Fibroblast of peridontal ligament (primary cell): Measurements from ENCODE around the gene KCNS1.
"Not testable (repeated sequence)": the region's sequence is repeated elsewhere in the genome, so short reads cannot be mapped to it uniquely, and the experiment has no call there.

Source experiments
- DNase-seq: peaks from one replicate; pipeline ENCODE4 v3.0.0-alpha.2; 2010; ENCODE audit errors: extremely low read depth

Gene KCNS1

DNA sequence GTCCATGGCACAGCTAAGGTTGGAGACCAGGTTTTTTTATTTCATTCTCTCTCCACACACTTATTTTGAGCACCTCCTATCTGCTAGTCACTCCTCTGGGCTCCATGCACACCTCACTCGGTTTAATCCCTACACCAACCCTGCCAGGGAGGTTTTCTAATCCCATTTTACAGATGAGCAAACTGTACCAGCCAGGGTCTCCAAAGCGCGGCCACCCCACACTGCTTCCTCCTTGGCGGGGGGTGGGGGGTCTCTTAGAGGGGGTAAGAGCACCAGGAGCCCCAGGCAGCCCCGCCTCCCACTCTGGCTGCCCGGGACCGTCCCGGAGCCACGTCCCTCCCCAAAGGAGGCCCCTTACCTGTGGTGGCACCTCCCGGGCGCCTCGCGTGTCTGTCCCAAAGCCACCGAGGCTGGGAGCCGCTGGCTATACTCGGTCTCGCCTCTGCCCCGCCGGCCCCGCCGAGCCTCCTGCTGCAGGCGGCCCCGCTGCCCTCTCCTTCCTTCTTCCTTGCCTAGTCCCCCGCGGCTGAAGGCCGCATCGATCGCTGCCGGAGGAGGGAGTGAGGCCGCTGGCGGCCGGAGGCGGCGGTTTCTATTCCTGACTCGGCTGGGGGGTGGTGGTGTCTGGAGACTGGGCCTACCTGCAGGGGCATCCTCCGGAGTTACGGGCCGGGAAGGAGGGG lies at the start of gene KCNS1:
Gene KCNS1, minus strand, starts transcription at position 565 of the 683 bp plus-strand sequence. CDS start 1,891 bp downstream, outside the sequence.
- DNase-seq: no peak

DNA sequence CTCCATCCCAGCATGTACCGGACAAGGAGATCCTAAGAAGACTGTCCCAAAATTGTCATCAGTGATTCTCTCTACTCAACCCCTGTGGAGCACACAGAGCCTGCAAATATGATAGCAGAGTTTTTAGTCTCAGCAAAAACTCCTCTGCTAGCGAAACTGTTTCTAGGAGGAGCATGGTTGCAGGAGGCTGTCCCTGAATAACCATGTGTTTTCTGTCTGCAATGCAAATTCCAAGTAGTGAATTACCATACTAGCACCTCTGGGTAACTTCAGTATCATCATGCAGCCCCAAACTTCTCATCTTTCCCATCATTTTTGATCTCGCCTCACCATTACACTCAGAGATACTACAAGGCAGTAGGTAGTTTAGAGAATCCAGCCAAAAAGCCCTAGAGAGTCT lies 48.1 kb upstream of the KCNS1 start:
- DNase-seq: no peak

GRCh38 chr20:45140836-45141235 lies 39.9 kb upstream of the KCNS1 start:
- no peak for DNase-seq

GRCh38 chr20:45139733-45140375 lies 38.9 kb upstream of the KCNS1 start:
- DNase-seq: not testable (repeated sequence)

- no peak for DNase-seq
Observed at GRCh38 chr20:45138561-45139300, 37.8 kb upstream of the KCNS1 start.

DNA sequence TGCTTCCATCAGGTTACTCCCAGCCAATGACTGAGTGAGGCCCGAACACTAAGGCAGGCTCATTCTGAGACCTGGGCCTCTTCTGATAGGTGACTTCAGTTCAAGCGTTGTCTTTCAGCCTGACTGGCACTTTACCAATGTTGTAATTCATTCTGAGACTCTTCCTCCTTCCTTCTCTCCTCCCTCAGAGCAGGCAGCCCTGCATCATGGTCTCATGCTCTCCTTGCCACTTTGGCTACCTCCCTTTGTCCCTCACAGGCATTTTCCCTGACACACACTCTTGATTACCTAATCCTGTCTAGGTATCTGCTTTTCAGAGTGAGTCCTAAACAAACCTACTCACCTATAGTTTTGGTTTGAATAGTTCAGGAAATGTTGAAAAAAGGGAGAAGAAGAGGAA lies 36.0 kb upstream of the KCNS1 start:
- no peak for DNase-seq

GRCh38 chr20:45128099-45128498 lies 27.2 kb upstream of the KCNS1 start:
- DNase-seq: no peak

- no peak for DNase-seq
Observed at GRCh38 chr20:45124365-45124764, 23.4 kb upstream of the KCNS1 start, which contains the start of gene WFDC12. Gene WFDC12 (minus strand): TSS chr20:45124465. CDS start chr20:45124447, 18 bp downstream.

DNA sequence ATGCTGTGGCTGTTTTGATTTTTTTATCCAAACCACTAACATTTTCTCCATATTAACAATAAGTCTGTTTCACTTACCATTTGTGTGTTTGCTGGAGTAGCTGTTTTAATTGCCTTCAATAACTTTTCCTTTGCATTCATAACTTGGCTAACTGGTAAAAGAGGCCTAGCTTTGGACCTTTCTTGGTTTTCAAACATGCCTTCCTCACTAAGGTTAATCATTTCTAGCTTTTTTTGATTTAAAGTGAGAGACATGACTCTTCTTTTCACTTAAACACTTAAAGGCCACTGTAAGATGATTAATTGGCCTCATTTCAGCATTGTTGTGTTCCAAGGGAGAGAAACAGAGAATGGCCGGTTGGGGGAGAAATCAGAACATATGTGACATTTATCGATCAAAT lies 20.5 kb upstream of the KCNS1 start:
- DNase-seq: no peak

GRCh38 chr20:45119556-45120266 lies 18.8 kb upstream of the KCNS1 start:
- no peak for DNase-seq

- DNase-seq: no peak
Observed at GRCh38 chr20:45118028-45118427, 17.1 kb upstream of the KCNS1 start.

DNA sequence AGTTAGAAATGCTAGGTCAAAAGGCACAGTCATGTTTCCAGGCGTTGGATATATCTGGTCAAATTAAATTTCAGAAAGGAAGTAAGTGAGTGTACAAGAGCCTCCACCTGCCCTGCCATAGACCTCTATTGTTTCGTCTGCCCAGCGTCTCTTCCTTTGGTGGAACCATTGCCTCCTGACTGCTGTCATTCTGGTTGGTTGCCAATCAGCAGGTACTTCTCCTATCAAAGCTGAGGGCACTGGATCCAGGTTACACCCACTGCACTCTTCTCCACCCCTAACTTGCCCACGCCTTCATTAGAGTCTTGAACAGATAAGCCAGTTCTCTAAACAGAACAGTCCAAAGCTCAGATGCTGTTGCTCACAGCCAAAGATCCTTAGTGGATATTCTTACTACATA lies 16.7 kb upstream of the KCNS1 start:
- DNase-seq: no peak

DNA sequence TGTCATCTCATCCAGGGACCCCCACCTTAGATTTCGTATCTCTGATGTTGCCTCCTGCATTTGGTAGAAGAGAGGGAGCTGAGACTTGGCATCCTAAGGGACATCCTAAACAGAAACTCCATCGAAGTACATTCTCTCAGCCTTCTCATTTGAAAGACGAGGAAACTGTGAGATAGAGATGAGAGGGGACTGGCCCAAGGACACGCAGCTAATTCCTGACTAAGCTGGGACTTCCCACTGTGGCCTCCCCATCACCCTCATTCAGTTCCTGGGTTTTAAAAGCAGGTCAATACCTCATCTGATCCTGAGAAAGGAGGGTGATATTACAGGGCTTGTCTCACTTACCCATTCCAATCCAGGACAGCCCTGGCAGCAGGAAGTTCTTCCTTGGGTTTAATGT lies 14.9 kb upstream of the KCNS1 start:
- no peak for DNase-seq

DNA sequence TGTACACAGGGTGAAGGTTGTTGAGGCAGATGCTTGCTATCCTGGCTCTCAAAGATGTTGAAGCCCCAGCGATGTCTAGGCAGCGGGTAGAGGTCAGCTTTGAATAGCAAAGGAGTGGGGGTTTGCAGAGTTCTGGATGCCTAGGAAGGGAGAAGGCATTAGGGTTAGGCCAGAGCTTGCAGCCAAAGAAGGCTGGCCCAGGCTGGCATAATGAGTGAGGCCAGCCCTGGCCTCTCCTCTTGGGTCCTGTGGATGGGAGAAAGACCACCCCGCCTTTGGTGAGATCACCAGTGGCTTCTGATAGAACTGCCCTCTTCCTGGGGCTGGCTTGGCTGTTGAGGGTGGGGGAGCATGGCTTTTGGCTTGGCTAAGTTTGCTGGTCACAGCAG lies 14.5 kb upstream of the KCNS1 start:
- DNase-seq: no peak

DNA sequence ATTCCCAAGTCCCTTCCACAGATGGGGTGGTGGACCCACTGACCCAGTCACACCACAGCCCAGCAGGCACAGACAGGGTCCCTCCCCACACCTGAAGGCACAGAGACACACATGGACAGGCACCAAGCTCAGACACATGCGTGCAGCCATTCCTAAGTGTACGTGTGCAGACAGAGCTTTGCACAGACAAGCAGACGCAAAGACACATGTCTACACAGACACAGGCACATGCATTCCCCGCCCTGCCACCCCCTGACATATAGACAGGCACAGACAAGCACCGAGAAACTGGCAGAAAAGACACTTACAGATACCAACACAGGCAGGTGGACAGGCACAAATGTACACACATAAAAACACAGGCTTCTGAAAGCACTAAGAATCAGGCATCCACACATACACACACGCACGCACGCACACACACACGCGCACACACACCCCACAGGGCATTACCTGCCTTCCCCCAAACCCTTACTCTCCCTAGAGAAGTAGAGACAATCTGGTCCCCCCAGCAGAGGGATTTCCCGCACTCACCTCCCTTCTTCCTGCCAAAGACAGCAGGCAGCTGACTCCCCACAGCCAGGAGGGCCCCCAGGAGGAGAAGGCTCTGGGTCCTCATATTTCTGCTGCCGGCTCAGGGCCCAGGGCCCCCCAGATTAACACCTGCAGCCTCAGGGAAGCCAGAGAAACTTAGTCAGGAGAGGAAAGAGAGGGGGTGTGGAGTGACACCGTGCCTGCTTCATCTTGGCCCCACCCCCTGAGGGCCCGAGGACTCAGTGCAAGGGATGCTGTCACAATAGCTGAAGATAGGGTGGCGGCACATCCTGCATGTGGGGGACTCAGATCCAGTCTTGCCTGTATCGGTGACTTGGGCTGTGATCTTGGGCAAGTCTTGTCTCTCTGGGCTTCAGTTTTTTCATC lies 13.8 kb upstream of the KCNS1 start, which contains the start of gene WFDC5:
Gene WFDC5, minus strand, starts transcription at position 710 of the 921 bp plus-strand sequence. Its CDS starts 91 bp downstream, at position 619.
- no peak for DNase-seq

DNA sequence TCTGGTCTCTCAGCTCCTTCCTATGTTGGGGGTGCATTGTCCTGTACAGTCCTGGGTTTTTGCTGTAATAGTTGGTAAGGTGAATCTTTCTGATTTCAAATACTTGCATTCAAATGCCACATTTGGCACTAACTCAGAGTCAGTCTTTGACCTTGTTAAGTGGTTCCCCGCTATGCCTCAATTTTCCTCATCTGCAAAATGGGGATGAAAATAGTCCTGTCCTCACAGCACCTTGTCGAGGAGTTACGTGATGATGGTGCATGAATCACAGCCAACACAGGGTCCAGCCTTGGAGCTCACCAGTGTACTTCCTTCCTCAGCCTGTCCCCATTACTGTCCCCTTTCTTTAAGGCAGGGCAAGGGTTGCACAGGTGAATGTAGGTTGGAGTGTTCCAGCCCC lies 12.9 kb upstream of the KCNS1 start:
- DNase-seq: no peak

DNA sequence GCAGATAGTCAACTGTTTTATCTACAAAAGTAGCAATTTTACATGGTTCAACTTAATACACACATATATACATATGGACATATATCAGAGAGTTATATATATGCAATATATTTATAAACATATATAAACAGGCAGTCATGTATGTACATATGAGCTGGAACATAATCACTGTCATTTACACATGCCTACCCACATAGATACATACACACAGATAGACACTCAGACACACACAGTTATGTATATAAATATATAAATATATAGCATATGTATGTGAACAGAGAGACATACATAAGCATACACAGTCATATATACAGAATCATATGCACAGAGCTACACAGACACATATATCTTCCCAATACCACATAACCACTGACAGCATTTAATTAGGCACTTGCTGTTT lies 11.8 kb upstream of the KCNS1 start:
- no peak for DNase-seq

DNA sequence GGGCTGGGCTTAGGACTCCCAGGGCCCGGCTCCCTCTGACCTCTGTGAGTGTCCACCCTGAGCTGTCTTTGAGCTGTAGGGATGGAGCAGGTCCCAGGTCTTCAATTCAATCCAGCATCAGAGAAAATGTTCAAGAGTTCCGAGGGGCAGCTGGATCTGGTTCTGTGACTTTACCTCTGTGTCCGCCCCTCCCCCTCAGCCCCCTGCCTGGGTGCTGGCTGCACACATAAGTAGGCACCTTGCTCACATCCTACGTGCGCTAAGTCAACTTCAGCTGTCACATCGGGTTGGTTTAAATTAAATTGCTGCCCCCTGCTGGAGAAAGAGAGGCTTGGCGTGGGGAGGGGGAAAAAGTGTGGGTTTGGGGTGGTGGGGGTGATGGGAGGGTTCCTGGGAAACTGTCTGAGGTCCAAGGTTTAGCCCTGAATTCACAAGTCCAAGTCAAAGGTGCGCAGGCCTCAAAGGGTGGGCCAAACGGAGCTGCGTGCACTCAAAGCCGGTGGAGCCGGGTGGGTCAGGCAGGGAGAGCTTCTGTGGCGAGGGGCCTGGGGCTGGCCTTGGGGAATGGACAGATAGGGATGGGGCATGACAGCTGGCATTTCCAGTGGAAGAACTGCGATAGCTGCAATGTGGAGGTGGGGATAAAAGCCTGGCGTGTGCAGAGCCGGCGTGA lies 11.0 kb upstream of the KCNS1 start:
- DNase-seq: no peak

DNA sequence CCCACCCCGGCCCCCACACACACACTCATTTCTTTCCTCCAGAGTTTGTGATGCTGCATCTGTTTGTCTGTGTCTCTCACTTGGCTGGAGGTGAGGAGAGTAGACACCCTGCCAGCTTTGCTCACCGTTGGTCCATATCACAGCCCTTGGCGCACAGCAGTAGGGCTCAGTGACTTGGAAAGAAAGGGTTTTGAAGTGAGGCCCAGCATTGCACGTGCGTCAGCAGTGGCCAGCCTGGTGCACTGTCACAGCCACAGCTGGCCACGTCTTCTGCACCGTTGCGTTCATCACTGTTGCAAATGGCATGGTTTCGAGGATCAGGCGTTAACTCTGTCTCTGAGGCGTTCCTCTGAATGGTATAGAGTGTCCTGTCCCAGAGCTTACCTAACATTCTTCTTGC lies 10.4 kb upstream of the KCNS1 start:
- no peak for DNase-seq

- no peak for DNase-seq
Observed at GRCh38 chr20:45110301-45110700, 9.4 kb upstream of the KCNS1 start.
